PC-9 (cell line): Measurements from ENCODE around the gene ACOT2.
"Not testable (repeated sequence)": the region's sequence is repeated elsewhere in the genome, so short reads cannot be mapped to it uniquely, and the experiment has no call there.

Experiments
- CTCF ChIP-seq: fragments of 200-600 bp; sonication (generic); conservative IDR thresholded peaks from 2 replicates; pipeline ENCODE4 v1.6.1; 2017; ENCODE audit warnings: mixed run types, antibody characterized with exemption, mild to moderate bottlenecking, moderate library complexity
- EZH2 ChIP-seq: fragments of 200-600 bp; sonication (generic); IDR thresholded peaks from 2 replicates; pipeline ENCODE4 v1.8.0; 2017; ENCODE audit warnings: antibody characterized with exemption, low read depth

- TF ChIP-seq EZH2, CTCF: not testable (repeated sequence)
These were observed 8.2 kb downstream of the ACOT2 start for GRCh38 chr14:73577214-73577613.
